Endothelial cell of umbilical vein (primary cell): ENCODE measurements around the gene SAMD1. TPM values are rescaled to one million over a fixed set of nuclear protein-coding genes. Genes with fewer than 3 reads are reported as not detected.

Experiments used
- BruUV-seq: library from RNA; stranded (reverse); fragments of 400-500 nt; replicated peaks from 2 replicates; lab custom pipeline; 2021; lab: Mats Ljungman, UMichigan
- CTCF ChIA-PET: fragments of 300-600, 350-600 bp; sonication (Branson Sonifier 250); formaldehyde crosslinking; loops from one replicate; lab custom pipeline; 2021; ENCODE audit warnings: antibody characterized with exemption, inconsistent platforms; lab: Charles Lee
- POLR2A ChIA-PET: fragments of 300-600, 350-600 bp; sonication (Branson Sonifier 250); formaldehyde crosslinking; loops from one replicate; lab custom pipeline; 2021; ENCODE audit warnings: antibody characterized with exemption, inconsistent platforms; lab: Charles Lee
- DNase-seq: peaks from one replicate; pipeline ENCODE4 v3.0.0-alpha.2; 2011; ENCODE audit warnings: low read depth, low spot score
- FAIRE-seq: peaks from 2 replicates; lab custom pipeline; 2011; peaks lifted over from hg19 to GRCh38; lab: Jason Lieb, UNC
- H2AFZ ChIP-seq: 2 replicates; pipeline ENCODE4 v1.6.0; 2012; ENCODE audit warnings: low read depth, low read length, control low read depth, inconsistent platforms
- H3K27ac ChIP-seq: 2 replicates; pipeline ENCODE4 v1.5.1; 2011; ENCODE audit warnings: low read depth, mild to moderate bottlenecking, control low read depth, low read length, moderate library complexity; ENCODE audit not compliant: insufficient read depth
- H3K27me3 ChIP-seq, 2 experiments: 2 replicates each; pipeline versions ENCODE4 v1.6.0 to v1.6.1; 2011; ENCODE audit warnings: low read length in 2 of 2, mixed read lengths in 1 of 2; ENCODE audit not compliant: control insufficient read depth in 2 of 2, insufficient read depth in 2 of 2
- H3K36me3 ChIP-seq, 2 experiments: 2 replicates in 1 of 2; 3 replicates in 1 of 2; pipeline ENCODE4 v1.5.1; 2011; ENCODE audit warnings: low read length in 2 of 2, mild to moderate bottlenecking in 1 of 2, moderate library complexity in 1 of 2; ENCODE audit not compliant: control insufficient read depth in 2 of 2, insufficient read depth in 2 of 2; ENCODE audit errors: extremely low read depth in 1 of 2
- H3K4me1 ChIP-seq: 3 replicates; pipeline ENCODE4 v1.5.1; 2011; ENCODE audit warnings: mild to moderate bottlenecking, low read length; ENCODE audit not compliant: control insufficient read depth, insufficient read depth; ENCODE audit errors: extremely low read depth
- H3K4me2 ChIP-seq: 2 replicates; pipeline ENCODE4 v1.6.1; 2011; ENCODE audit warnings: low read length, control low read depth, mixed read lengths; ENCODE audit not compliant: insufficient read depth
- H3K4me3 ChIP-seq, 3 experiments: fragments of 200-600 bp in 1 of 3; sonication (generic), shearing (Covaris generic) in 1 of 3; replicated peaks in 1 of 3; 2 replicates each; pipeline ENCODE4 v1.5.1; 2011 to 2016; ENCODE audit warnings: control low read depth in 3 of 3, low read length in 3 of 3, mild to moderate bottlenecking in 2 of 3, inconsistent platforms in 1 of 3, low read depth in 1 of 3, moderate library complexity in 1 of 3; ENCODE audit not compliant: insufficient read depth in 1 of 3
- H3K79me2 ChIP-seq: 2 replicates; pipeline ENCODE4 v1.6.0; 2012; ENCODE audit warnings: low read length, inconsistent platforms; ENCODE audit not compliant: control insufficient read depth, insufficient read depth
- H3K9ac ChIP-seq: replicated peaks from 2 replicates; pipeline ENCODE3; 2011; ENCODE audit warnings: low read length, control low read depth; ENCODE audit not compliant: insufficient read depth; ENCODE audit errors: extremely low read depth
- H3K9me1 ChIP-seq: replicated peaks from 3 replicates; pipeline ENCODE4 v1.6.0; 2011; ENCODE audit warnings: mild to moderate bottlenecking, low read length; ENCODE audit not compliant: control insufficient read depth, insufficient read depth; ENCODE audit errors: extremely low read depth
- H3K9me3 ChIP-seq: replicated peaks from 2 replicates; pipeline ENCODE4 v1.5.1; 2012; ENCODE audit warnings: low read length, inconsistent platforms; ENCODE audit not compliant: control insufficient read depth, insufficient read depth
- H4K20me1 ChIP-seq: replicated peaks from 2 replicates; pipeline ENCODE3; 2011; ENCODE audit warnings: mild to moderate bottlenecking, low read length; ENCODE audit not compliant: control insufficient read depth, insufficient read depth; ENCODE audit errors: extremely low read depth
- CTCF ChIP-seq, 2 donors: IDR thresholded peaks; 1 replicate in 1 of 2; 2 replicates in 1 of 2; pipeline ENCODE4 v1.5.1; 2011; ENCODE audit warnings: low read length in 2 of 2, mild to moderate bottlenecking in 2 of 2, moderate library complexity in 2 of 2, control low read depth in 1 of 2, inconsistent platforms in 1 of 2, low read depth in 1 of 2; ENCODE audit not compliant: insufficient read depth in 1 of 2; ENCODE audit errors: extremely low read depth in 1 of 2
- EZH2 ChIP-seq: IDR thresholded peaks from 2 replicates; pipeline ENCODE4 v1.6.1; 2012; ENCODE audit warnings: borderline replicate concordance, low read depth, mild to moderate bottlenecking, moderate library complexity, low read length, inconsistent platforms; ENCODE audit not compliant: severe bottlenecking
- FOS ChIP-seq: IDR thresholded peaks from 2 replicates; pipeline ENCODE4 v1.6.1; 2011; ENCODE audit warnings: mild to moderate bottlenecking, low read length, moderate library complexity, borderline replicate concordance; ENCODE audit not compliant: insufficient read depth
- GATA2 ChIP-seq: IDR thresholded peaks from 2 replicates; pipeline ENCODE4 v1.7.0; 2011; ENCODE audit warnings: low read depth, mild to moderate bottlenecking, moderate library complexity, mixed read lengths, low read length; ENCODE audit not compliant: insufficient read length, insufficient read depth
- JUN ChIP-seq: IDR thresholded peaks from 2 replicates; pipeline ENCODE4 v1.6.1; 2011; ENCODE audit warnings: borderline replicate concordance, low read depth; ENCODE audit not compliant: insufficient read length, insufficient read depth
- MAX ChIP-seq: IDR thresholded peaks from 2 replicates; pipeline ENCODE4 v1.6.1; 2011; ENCODE audit not compliant: insufficient read depth, insufficient read length
- MYC ChIP-seq: IDR thresholded peaks from one replicate; pipeline ENCODE4 v1.6.1; 2011; ENCODE audit warnings: mild to moderate bottlenecking, low read depth, low read length
- POLR2A ChIP-seq: IDR thresholded peaks from 2 replicates; pipeline ENCODE4 v1.6.1; 2012; ENCODE audit warnings: low read depth, mild to moderate bottlenecking, control low read depth, low read length
- POLR2AphosphoS5 ChIP-seq: IDR thresholded peaks from 2 replicates; pipeline ENCODE4 v1.6.1; 2012; ENCODE audit warnings: low read depth, mild to moderate bottlenecking, control low read depth, low read length, moderate library complexity; ENCODE audit not compliant: insufficient read depth
- dilution Hi-C: fragments of 300-500 bp; cut with MboI; formaldehyde crosslinking; loops from one replicate; pipeline ENCODE4 v1.15.0; 2019; ENCODE audit warnings: low sequenced_read_pairs; ENCODE audit not compliant: extremely low pct_ligation_motif_present
- intact Hi-C: fragments of 100-400 bp; cut with micrococcal nuclease; formaldehyde crosslinking; loops from one replicate; pipeline ENCODE4 v1.10.0; 2022
- polyA plus RNA-seq, 4 experiments: library from polyadenylated mRNA; depleted of rRNA in 3 of 4; stranded (reverse) in 3 of 4; unstranded in 1 of 4; fragments of >200 nt; gene quantifications; 2 replicates each; pipeline versions ENCODE4 v1.2.1 to v1.2.3, GENCODE V29; 2011 to 2012; ENCODE audit warnings: missing spikeins in 1 of 4
- total RNA-seq: library from RNA; stranded (reverse); gene quantifications from 2 replicates; pipeline ENCODE4 v1.2.3, GENCODE V29; 2021

Gene SAMD1
- total and polyA plus RNA-seq, 2 donors (not counting 3 experiments of a cell fraction or from before 2014, with no cell fraction given), result 14.1 to 35.9 TPM

- no peak overlapping the region for H3K4me2 ChIP-seq
- no peak overlapping the region for H3K4me3 ChIP-seq
- H3K9me3 ChIP-seq, result no peaks in the 10 kb centered on the region
- H3K27me3 ChIP-seq, result peaks cover 7 to 8% of the 10 kb centered on the region in 2 experiments
- H2AFZ ChIP-seq, result no peak overlapping the region
- no peak overlapping the region for H3K9ac ChIP-seq
- FAIRE-seq (no peak), DNase-seq (no peak)
- intact Hi-C loops, result loop anchor here (5.0 kb wide), 1 partner anchor 173 kb away; no protein-coding TSS in a partner anchor
- dilution Hi-C loops, result no loop called here
- no peaks in the 10 kb centered on the region for H3K36me3 ChIP-seq
- no peaks in the 10 kb centered on the region for H3K4me1 ChIP-seq
- ChIA-PET POLR2A (no interaction called here), CTCF (interaction anchor here (1.0 kb wide), 1 partner anchor 17 kb away, joined by 3 read pairs; the partner anchor contains the start of gene MISP3)
- TF ChIP-seq MYC (no peak), GATA2 (no peak), JUN (no peak), CTCF (IDR thresholded peaks at IDR 0.05; ENCODE audit: extremely low read depth in 1 of 2, insufficient read depth in 1 of 2, low read depth in 1 of 2, low read length in 2 of 2) (no peak), POLR2AphosphoS5 (no peak), EZH2 (no peak), MAX (no peak), FOS (no peak), POLR2A (no peak)
- H4K20me1 ChIP-seq, result no peaks in the 10 kb centered on the region
- no TSS peak for BruUV-seq
- H3K79me2 ChIP-seq, result no peaks in the 10 kb centered on the region
- no peaks in the 10 kb centered on the region for H3K9me1 ChIP-seq
- H3K27ac ChIP-seq, result no peak overlapping the region
Measured at GRCh38 chr19:14055396-14055795, 35.2 kb downstream of the SAMD1 start.
